Pancreas (tissue), 10 donors: Measurements from ENCODE around the gene ARFGAP1. TPM values are rescaled to one million over a fixed set of nuclear protein-coding genes. Genes with fewer than 3 reads are reported as not detected.
A peak's percentile ranks its signal among the peaks of the same experiment; 100 is the strongest.

ENCODE experiments used
- ATAC-seq, 4 donors: fragments of 200-7000 bp; cut with Tn5 transposase; one replicate each; pipeline versions ENCODE4 v1.8.0 to v1.9.1; 2020; ENCODE audit warnings: mild to moderate bottlenecking in 4 of 4, moderate library complexity in 4 of 4
- DNase-seq, 6 donors: peaks; one replicate each; pipeline ENCODE4 v3.0.0-alpha.2; 2020
- FAIRE-seq: peaks from 2 replicates; lab custom pipeline; 2012; peaks lifted over from hg19 to GRCh38; lab: Jason Lieb, UNC
- H3K27ac ChIP-seq, 4 donors: fragments of 200-600 bp; sonication (generic); 1 replicate in 3 of 4; 2 replicates in 1 of 4; pipeline versions ENCODE4 v1.5.0 to v1.8.0; 2020
- H3K27me3 ChIP-seq, 4 donors: fragments of 200-600 bp; one replicate each; pipeline ENCODE4 v1.8.0; 2021
- H3K36me3 ChIP-seq, 3 donors: fragments of 200-600 bp; sonication (generic) in 1 of 3; one replicate each; pipeline versions ENCODE4 v1.5.0 to v1.8.0; 2020 to 2021
- H3K4me1 ChIP-seq, 3 donors: fragments of 200-600 bp; one replicate each; pipeline ENCODE4 v1.8.0; 2021
- H3K4me3 ChIP-seq, 4 donors: fragments of 200-600 bp; sonication (generic) in 2 of 4; one replicate each; pipeline versions ENCODE4 v1.5.0 to v1.8.0; 2020 to 2021
- H3K9me3 ChIP-seq, 4 donors: fragments of 200-600 bp; one replicate each; pipeline ENCODE4 v1.8.0; 2021
- WGBS, 2 donors: extraction: QIAGEN DNeasy Blood & Tissue Kit; methylation state at CpG; one replicate each; pipeline ENCODE4 v1.1.7; 2013; 5-methylcytosine and 5-hydroxymethylcytosine counted together
- intact Hi-C, 3 donors: fragments of 100-400 bp; cut with DNase I; formaldehyde crosslinking; loops; one replicate each; pipeline versions ENCODE4 v1.11.1 to v1.14.2; 2022
- polyA plus RNA-seq, 2 donors: library from polyadenylated mRNA; stranded (reverse); fragments of 200-250 nt; gene quantifications; one replicate each; pipeline ENCODE4 v1.2.3, GENCODE V29; 2013
- total RNA-seq, 6 donors: library from RNA; stranded (reverse); fragmentation: NEBNext Ultra II Directional in 4 of 6; extraction: Animal tissue kit (Norgen Biotek cat#: 25700) in 4 of 6; gene quantifications; one replicate each; pipeline versions ENCODE4 v1.2.1 to v1.2.4, GENCODE V29; 2021 to 2023
- TF ChIP-seq, protein P1 (sequence below), 4 donors: fragments of 200-600 bp; sonication (generic) in 3 of 4; IDR thresholded peaks; one replicate each; pipeline versions ENCODE4 v1.5.0 to v1.8.0; 2021; ENCODE audit warnings: antibody characterized with exemption in 4 of 4
- donor health status: healthy with polysubstance abuse.
- donor health status: DM: no; HTN: no; CAD: no; lungs with moderate emphysema.
- donor health status: DM: no; HTN: no; CAD: no.
- donor health status: control.
- donor health status: control.
- donor health status: Bipolar disorder and iron deficiency.
- donor health status: DM: yes; HTN: yes; CAD: no.
- donor health status: DM: no; HTN: no; CAD: no.
- donor health status: DM: no; HTN: no; CAD: no.
- donor health status: DM: yes; HTN: yes; CAD: no.

ARFGAP1 gene
- total and polyA plus RNA-seq, 8 donors, result 34.0 to 251 (median 53.3) TPM

- Histone ChIP-seq H3K4me3 (no peak overlapping the region), H3K9me3 (no peaks in the 10 kb centered on the region), H3K27me3 (peaks cover 0 to 17% (median 2%) of the 10 kb centered on the region in 4 donors), H3K36me3 (no peaks in the 10 kb centered on the region), H3K4me1 (no peaks in the 10 kb centered on the region), H3K27ac (no peak overlapping the region)
- ATAC-seq (no peak), FAIRE-seq (no peak), DNase-seq (peak in 2 of 6 donors; percentile 13 to 65)
- TF ChIP-seq, protein P1, sequence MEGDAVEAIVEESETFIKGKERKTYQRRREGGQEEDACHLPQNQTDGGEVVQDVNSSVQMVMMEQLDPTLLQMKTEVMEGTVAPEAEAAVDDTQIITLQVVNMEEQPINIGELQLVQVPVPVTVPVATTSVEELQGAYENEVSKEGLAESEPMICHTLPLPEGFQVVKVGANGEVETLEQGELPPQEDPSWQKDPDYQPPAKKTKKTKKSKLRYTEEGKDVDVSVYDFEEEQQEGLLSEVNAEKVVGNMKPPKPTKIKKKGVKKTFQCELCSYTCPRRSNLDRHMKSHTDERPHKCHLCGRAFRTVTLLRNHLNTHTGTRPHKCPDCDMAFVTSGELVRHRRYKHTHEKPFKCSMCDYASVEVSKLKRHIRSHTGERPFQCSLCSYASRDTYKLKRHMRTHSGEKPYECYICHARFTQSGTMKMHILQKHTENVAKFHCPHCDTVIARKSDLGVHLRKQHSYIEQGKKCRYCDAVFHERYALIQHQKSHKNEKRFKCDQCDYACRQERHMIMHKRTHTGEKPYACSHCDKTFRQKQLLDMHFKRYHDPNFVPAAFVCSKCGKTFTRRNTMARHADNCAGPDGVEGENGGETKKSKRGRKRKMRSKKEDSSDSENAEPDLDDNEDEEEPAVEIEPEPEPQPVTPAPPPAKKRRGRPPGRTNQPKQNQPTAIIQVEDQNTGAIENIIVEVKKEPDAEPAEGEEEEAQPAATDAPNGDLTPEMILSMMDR (IDR thresholded peaks at IDR 0.05), result no peak
- intact Hi-C loops, result no loop called here
- WGBS, 2 donors, result 62 to 74% methylated on average over 27 to 29 of the region's 29 CpGs
Measured at GRCh38 chr20:63311186-63311832, 38.7 kb downstream of the ARFGAP1 start.

GRCh38 chr20:63311833-63312243 is 39.2 kb downstream of the ARFGAP1 start:
- Histone ChIP-seq H3K27ac (no peak overlapping the region), H3K27me3 (peaks cover 0 to 17% (median 2%) of the 10 kb centered on the region in 4 donors), H3K4me3 (no peak overlapping the region), H3K4me1 (no peaks in the 10 kb centered on the region), H3K9me3 (no peaks in the 10 kb centered on the region), H3K36me3 (no peaks in the 10 kb centered on the region)
- intact Hi-C loops, result no loop called here
- TF ChIP-seq, protein P1 (IDR thresholded peaks at IDR 0.05), result no peak
- no peak for ATAC-seq
- 38 to 51% methylated on average over 15 to 18 of the region's 18 CpGs for WGBS, 2 donors
- DNase-seq, result peak in 2 of 6 donors; percentile 12 to 69
- FAIRE-seq, result no peak

DNA sequence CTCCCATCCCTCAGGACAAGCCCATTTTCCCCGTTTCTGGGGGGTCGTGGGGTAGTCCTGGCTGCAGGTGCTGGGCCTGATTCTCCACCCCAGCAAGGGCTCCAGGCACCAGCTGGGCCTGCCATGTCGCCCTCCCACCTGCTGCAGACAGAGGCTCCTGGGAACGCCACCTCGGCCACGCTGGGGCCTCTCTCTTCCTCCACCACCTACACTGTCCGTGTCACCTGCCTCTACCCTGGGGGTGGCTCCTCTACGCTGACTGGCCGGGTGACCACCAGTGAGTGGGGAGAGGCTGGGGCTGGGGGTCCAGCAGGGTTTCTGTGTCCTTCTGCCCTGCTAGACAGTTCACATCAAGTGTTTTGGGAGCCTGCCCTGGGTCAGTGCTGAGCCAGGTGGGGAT is 39.7 kb downstream of the ARFGAP1 start:
- DNase-seq (peak in 1 of 6 donors; percentile 45), ATAC-seq (no peak), FAIRE-seq (no peak)
- Histone ChIP-seq H3K4me1 (no peaks in the 10 kb centered on the region), H3K27me3 (peaks cover 0 to 17% (median 2%) of the 10 kb centered on the region in 4 donors), H3K4me3 (no peak overlapping the region), H3K36me3 (no peaks in the 10 kb centered on the region), H3K27ac (no peak overlapping the region), H3K9me3 (no peaks in the 10 kb centered on the region)
- TF ChIP-seq, protein P1 (IDR thresholded peaks at IDR 0.05), result no peak
- 42 to 51% methylated on average over 9 of the region's 9 CpGs for WGBS, 2 donors
- intact Hi-C loops, result no loop called here

- no peak for ATAC-seq
Measured at GRCh38 chr20:63312690-63313348, 40.2 kb downstream of the ARFGAP1 start.

More at GRCh38 chr20:63312690-63313348, 40.2 kb downstream of the ARFGAP1 start:
- DNase-seq (peak in 2 of 6 donors; percentile 28 to 71), FAIRE-seq (no peak)
- TF ChIP-seq, protein P1 (IDR thresholded peaks at IDR 0.05), result no peak
- H3K4me1 ChIP-seq, result no peaks in the 10 kb centered on the region
- no peaks in the 10 kb centered on the region for H3K36me3 ChIP-seq
- no peaks in the 10 kb centered on the region for H3K9me3 ChIP-seq
- H3K27me3 ChIP-seq, result peaks cover 0 to 14% (median 2%) of the 10 kb centered on the region in 4 donors
- WGBS, 2 donors, result 62 to 75% methylated on average over 15 to 22 of the region's 22 CpGs
- intact Hi-C loops, result no loop called here
- no peak overlapping the region for H3K4me3 ChIP-seq
- H3K27ac ChIP-seq, result no peak overlapping the region
